Amniotic epithelial cell (primary cell): Measurements from ENCODE around the gene CD4.

Experiments
- DNase-seq: peaks from one replicate; pipeline ENCODE4 v3.0.0-alpha.2; 2010; ENCODE audit warnings: low read depth

The CD4 gene

GRCh38 chr12:6828781-6829535, 39.6 kb downstream of the CD4 start:
- peak; percentile 58 for DNase-seq

DNA sequence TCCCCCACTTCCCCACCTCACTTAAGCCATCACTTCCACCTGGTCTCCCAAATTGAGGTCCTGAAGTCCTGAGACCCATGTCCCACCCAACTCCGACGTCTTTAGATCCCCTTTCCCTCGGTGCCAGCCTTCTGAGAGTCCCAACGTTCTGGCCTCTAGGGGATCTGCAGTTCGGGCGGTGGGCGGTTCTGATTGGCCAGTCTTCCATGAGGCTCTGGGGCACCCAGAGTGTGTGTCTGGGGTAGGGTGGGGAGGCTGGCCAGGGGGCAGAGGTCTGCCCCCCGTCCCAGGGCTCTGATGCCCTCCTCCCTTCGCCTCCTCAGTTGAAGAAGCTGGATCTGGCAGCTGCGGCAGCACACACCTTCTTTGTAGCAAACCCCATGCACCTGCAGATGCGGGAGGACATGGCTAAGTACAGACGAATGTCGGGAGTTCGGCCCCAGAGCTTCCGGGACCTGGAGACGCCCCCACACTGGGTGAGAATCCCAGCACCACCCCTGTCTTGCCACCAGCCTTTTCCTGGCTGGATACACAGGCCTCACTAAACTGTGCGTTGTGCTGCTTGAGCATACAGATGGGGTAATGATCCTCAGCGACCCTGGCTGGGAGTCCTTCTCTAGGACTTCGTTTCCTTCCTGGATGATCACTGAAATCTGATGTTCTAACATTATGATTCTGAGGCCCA, 40.4 kb downstream of the CD4 start:
- DNase-seq, result no peak

DNA sequence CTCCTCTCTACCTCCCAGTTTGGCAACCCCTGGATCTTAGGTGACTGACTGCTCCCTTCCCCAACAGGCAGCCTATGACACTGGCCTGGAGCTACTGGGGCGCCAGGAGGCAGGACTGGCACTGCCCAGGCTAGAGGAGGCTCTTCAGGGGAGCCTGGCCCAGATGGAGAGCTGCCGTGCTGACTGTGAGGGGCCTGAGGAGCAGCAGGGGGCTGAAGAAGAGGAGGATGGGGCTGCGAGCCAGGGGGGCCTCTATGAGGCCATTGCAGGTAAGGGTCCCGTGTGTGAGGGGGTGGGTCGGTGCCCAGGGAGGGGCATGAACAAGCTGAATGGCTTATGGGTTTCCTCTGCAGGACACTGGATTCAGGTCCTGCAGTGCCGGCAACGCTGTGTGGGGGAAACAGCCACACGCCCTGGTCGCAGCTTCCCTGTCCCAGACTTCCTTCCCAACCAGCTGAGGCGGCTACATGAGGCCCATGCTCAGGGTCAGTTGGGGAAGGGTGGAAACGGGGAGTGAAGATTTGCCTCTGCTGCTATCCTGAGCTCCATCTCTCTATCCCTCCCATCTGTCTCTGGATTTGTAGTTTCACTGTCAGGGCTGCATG, 41.1 kb downstream of the CD4 start:
- DNase-seq, result no peak

GRCh38 chr12:6830999-6831398, 41.7 kb downstream of the CD4 start:
- DNase-seq, result no peak

GRCh38 chr12:6831450-6831995, 42.2 kb downstream of the CD4 start:
- DNase-seq, result no peak

GRCh38 chr12:6832125-6832524, 42.8 kb downstream of the CD4 start:
- no peak for DNase-seq

GRCh38 chr12:6833189-6833890, 44.0 kb downstream of the CD4 start:
- DNase-seq, result no peak

- no peak for DNase-seq
These were observed 44.9 kb downstream of the CD4 start for GRCh38 chr12:6834254-6834653.

- no peak for DNase-seq
These were observed 45.5 kb downstream of the CD4 start for GRCh38 chr12:6834873-6835272.

DNA sequence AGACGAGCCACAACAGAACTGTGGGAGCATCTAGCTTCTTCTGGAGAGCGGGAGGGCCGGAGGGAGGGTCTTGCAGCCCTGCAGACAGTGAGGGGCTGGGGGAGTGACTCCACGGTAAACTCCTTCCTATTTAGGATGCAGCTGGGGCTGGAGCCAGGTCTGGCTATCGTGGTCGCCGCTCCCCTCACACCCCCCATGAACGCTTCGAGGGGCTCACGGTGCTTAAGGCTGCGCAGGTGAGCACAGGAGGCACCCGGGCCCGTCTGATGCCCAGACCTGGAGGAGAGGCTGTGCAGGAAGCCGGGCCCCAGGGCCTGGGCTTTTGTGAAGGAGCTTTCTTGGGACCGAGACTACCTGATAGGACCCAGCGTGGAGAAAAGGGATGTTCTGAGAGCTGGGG, 47.5 kb downstream of the CD4 start:
- no peak for DNase-seq

DNA sequence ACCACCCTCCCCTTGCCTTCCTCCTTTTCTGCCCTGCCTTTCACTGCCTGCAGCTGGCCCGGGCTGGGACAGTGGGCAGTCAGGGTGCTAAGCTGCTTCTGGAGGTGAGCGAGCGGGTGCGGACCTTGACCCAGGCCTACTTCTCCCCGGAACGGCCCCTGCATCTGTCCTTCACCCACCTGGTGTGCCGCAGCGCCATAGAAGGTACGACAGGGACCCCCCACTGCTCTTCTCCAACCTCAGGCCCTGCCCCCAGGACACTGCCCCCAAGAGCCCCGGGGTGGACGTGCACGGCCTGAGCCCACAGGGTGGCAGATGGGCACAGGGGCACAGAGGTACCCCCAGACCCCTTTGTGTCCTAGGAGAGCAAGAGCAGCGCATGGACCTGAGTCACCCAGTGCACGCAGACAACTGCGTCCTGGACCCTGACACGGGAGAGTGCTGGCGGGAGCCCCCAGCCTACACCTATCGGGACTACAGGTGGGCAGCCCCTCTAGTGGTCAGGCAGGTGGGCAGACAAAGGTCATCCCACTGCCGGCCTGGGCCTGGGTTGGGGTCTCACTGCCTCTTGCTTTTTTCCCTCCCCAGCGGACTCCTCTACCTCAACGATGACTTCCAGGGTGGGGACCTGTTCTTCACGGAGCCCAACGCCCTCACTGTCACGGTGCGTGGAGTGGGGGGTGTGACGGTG, 48.2 kb downstream of the CD4 start:
- DNase-seq, result no peak

DNA sequence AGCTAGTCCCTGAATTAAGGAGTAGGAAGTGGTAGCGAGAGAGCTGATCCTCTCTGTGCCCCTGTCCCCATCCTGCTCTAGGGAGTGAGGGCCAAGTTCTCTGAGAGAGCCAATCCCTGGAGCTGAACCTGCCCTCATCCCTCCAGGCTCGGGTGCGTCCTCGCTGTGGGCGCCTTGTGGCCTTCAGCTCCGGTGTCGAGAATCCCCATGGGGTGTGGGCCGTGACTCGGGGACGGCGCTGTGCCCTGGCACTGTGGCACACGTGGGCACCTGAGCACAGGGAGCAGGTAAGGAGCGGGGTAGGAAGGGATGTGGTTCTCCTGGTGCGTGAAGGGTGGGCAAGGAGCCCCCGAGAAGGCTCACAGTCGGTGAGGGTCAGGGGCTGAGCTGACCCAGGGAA, 49.5 kb downstream of the CD4 start:
- DNase-seq, result no peak

GRCh38 chr12:6839482-6840201, 50.3 kb downstream of the CD4 start:
- DNase-seq, result no peak

DNA sequence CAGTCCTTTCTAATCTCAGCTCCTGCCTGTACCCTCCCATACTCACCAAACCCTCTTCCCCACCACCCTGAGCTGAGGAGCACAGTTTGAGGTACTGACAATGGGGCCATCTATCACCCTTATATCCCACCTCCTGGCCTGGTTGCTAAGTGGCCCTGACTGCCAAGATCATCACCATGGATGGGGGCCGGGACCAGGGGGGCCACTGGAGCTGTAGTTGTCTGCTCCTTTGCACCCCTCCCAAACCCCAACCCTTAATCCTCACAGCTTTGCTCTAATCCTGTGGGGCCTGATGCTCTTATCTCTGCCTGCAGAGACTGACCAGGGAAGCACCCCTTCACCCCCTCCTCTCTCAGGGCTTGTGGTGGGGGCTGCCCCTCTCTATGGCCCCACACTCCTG, 51.0 kb downstream of the CD4 start:
- DNase-seq, result no peak

DNA sequence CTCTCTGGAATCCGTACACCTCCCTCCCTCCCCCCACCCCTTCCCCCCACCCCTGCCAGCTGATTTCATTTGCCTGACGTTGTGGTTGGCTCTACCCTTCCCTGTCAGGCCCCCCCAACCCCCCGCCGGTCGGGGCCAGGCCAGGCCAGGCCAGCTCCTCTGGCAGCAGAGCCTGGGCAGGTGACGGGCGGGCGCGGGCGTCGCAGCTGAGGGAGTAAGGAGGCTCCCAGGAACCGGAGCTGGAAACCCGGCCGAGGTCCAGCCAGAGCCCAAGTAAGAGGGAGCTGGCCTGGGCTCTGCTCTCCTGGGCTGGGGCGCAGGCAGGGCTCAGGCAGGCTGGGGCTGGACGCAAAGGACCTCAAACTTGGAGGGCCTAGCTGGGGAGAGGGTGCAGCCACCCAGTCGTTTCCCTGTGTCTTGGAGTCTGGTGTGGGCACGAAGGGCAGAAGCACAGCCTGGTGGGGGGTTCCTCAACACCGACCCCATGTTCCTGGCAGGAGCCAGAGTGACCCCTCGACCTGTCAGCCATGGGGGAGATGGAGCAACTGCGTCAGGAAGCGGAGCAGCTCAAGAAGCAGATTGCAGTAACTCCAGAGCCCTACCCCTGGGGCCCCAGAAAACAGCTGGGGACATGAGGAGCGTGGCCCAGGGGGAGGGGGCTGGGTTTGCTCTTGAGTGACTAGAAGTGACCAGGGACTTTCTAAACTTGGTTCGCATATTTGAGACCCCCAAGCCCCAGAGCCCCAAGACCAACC, 51.6 kb downstream of the CD4 start, which contains the start of gene GNB3:
Gene GNB3, plus strand, starts transcription at position 165 of the 755 bp plus-strand sequence. Its CDS starts 363 bp downstream, at position 528.
- DNase-seq, result no peak

- no peak for DNase-seq
These were observed 52.7 kb downstream of the CD4 start for GRCh38 chr12:6842075-6842474.

DNA sequence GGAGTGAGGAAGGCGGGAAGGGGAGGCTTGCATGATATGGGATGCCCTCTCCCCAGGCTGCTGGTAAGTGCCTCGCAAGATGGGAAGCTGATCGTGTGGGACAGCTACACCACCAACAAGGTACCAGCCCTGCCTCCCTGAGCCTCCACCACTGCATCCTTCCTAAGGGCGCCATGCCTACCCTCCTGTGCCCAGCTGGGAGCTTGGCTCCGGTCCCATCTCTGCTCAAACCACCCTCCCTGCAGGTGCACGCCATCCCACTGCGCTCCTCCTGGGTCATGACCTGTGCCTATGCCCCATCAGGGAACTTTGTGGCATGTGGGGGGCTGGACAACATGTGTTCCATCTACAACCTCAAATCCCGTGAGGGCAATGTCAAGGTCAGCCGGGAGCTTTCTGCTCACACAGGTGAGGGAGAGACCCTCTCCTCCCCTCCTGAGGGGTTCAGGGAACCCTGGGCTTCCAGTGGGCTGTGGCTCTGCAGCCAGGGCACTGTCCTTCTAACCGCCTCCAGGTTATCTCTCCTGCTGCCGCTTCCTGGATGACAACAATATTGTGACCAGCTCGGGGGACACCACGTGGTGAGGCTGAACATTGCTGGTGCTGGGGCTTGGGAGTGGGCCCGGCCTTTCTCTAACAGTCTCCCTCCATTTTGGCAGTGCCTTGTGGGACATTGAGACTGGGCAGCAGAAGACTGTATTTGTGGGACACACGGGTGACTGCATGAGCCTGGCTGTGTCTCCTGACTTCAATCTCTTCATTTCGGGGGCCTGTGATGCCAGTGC, 54.0 kb downstream of the CD4 start:
- DNase-seq, result no peak

- no peak for DNase-seq
These were observed 56.1 kb downstream of the CD4 start for GRCh38 chr12:6845395-6845794.

DNA sequence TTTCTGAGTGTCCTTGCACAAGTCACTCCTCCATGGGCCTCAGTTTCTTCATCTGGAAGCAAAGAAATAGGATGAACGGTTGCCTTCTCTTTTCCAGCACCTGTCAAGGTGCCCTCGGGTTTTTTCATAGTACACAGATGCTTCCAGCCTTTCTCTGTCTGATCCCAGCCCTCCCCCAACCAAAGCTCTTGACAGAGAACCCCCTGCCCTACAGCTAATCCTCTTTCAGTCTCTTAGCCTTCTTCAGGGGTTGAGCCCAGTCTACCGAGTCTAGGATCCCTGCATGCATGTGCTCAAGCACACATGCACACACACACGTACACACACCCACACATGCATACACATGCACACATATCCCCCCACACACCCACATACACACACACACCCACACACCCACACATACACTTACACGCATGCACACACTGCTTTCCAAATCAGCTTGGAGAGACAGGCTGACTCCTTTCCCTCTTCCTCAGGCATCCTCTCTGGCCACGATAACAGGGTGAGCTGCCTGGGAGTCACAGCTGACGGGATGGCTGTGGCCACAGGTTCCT, 57.1 kb downstream of the CD4 start:
- no peak for DNase-seq
